Esophagus muscularis mucosa (tissue), 4 donors: ENCODE results near the gene TEX52. TPM values are rescaled to one million over a fixed set of nuclear protein-coding genes. Genes with fewer than 3 reads are reported as not detected.

ENCODE experiments used
- DNase-seq: peaks from one replicate; pipeline ENCODE4 v3.0.0-alpha.2; 2017; ENCODE audit errors: extremely low spot score
- H3K27ac ChIP-seq, 4 donors: fragments of 200-600 bp; sonication (generic); replicated peaks in 1 of 4; 1 replicate in 3 of 4; 2 replicates in 1 of 4; pipeline ENCODE4 v1.5.1; 2016 to 2019; ENCODE audit warnings: mild to moderate bottlenecking in 1 of 4
- H3K27me3 ChIP-seq, 4 donors: fragments of 200-600 bp; sonication (generic); one replicate each; pipeline versions ENCODE4 v1.5.1 to v1.6.0; 2016 to 2019
- H3K36me3 ChIP-seq, 4 donors: fragments of 200-600 bp; sonication (generic); one replicate each; pipeline ENCODE4 v1.5.1; 2016 to 2019
- H3K4me1 ChIP-seq, 4 donors: fragments of 200-600 bp; sonication (generic); one replicate each; pipeline ENCODE4 v1.5.1; 2016 to 2019
- H3K4me3 ChIP-seq, 4 donors: fragments of 200-600 bp; sonication (generic); 1 replicate in 2 of 4; 2 replicates in 2 of 4; pipeline ENCODE4 v1.5.1; 2016 to 2019; ENCODE audit warnings: mild to moderate bottlenecking in 4 of 4, moderate library complexity in 1 of 4
- H3K9me3 ChIP-seq, 4 donors: fragments of 200-600 bp; sonication (generic); 1 replicate in 3 of 4; 2 replicates in 1 of 4; pipeline ENCODE4 v1.5.1; 2016 to 2019
- EP300 ChIP-seq: sonication (generic); formaldehyde crosslinking; IDR thresholded peaks from one replicate; pipeline ENCODE4 v1.6.1; 2017; ENCODE audit warnings: antibody characterized with exemption
- POLR2A ChIP-seq: fragments of 450-650 bp; IDR thresholded peaks from one replicate; pipeline ENCODE4 v1.6.1; 2017; ENCODE audit warnings: antibody characterized with exemption, moderate library complexity, mild to moderate bottlenecking, low read depth
- POLR2AphosphoS5 ChIP-seq, 2 donors: sonication (generic); formaldehyde crosslinking; IDR thresholded peaks; one replicate each; pipeline ENCODE4 v1.6.1; 2017; ENCODE audit warnings: antibody characterized with exemption in 2 of 2
- WGBS: methylation state at CpG from one replicate; pipeline ENCODE4 v1.1.5; 2018; 5-methylcytosine and 5-hydroxymethylcytosine counted together
- intact Hi-C: fragments of 100-400 bp; cut with DNase I; formaldehyde crosslinking; loops from one replicate; pipeline ENCODE4 v1.15.1; 2023
- total RNA-seq, 4 donors: library from RNA; depleted of rRNA; stranded (reverse); fragments of >200 nt; gene quantifications; one replicate each; pipeline versions ENCODE4 v1.1.0 to v1.2.1, GENCODE V29; 2016
- TF ChIP-seq, protein P1 (sequence below), 3 experiments: fragments of 200-600 bp in 2 of 3; fragments of 450-650 bp in 1 of 3; sonication (generic) in 2 of 3; IDR thresholded peaks; one replicate each; pipeline ENCODE4 v1.5.1; 2017 to 2019; ENCODE audit warnings: antibody characterized with exemption in 3 of 3, mild to moderate bottlenecking in 2 of 3, moderate library complexity in 1 of 3

Gene TEX52
- total RNA-seq, 4 donors from 2014 or later: not detected

- Histone ChIP-seq H3K9me3 (no peaks in the 10 kb centered on the region), H3K36me3 (peaks cover 0 to 13% (median 0%) of the 10 kb centered on the region in 4 donors), H3K27ac (peak overlapping the region; percentile 95 to 97 (median 96)), H3K27me3 (no peaks in the 10 kb centered on the region), H3K4me1 (peaks cover 23 to 58% (median 55%) of the 10 kb centered on the region in 4 donors), H3K4me3 (peak overlapping the region; percentile 74 to 95 (median 76))
- TF ChIP-seq POLR2A (no peak), POLR2AphosphoS5 (IDR thresholded peaks at IDR 0.05) (peak in 1 of 2 donors; percentile 23), EP300 (no peak)
- TF ChIP-seq, protein P1, sequence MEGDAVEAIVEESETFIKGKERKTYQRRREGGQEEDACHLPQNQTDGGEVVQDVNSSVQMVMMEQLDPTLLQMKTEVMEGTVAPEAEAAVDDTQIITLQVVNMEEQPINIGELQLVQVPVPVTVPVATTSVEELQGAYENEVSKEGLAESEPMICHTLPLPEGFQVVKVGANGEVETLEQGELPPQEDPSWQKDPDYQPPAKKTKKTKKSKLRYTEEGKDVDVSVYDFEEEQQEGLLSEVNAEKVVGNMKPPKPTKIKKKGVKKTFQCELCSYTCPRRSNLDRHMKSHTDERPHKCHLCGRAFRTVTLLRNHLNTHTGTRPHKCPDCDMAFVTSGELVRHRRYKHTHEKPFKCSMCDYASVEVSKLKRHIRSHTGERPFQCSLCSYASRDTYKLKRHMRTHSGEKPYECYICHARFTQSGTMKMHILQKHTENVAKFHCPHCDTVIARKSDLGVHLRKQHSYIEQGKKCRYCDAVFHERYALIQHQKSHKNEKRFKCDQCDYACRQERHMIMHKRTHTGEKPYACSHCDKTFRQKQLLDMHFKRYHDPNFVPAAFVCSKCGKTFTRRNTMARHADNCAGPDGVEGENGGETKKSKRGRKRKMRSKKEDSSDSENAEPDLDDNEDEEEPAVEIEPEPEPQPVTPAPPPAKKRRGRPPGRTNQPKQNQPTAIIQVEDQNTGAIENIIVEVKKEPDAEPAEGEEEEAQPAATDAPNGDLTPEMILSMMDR (IDR thresholded peaks at IDR 0.05): no peak
- no peak for DNase-seq
- WGBS: 22% methylated on average over 36 of the region's 42 CpGs
- intact Hi-C loops: no loop called here
Measured at GRCh38 chr12:2891240-2892053, 34.6 kb upstream of the TEX52 start.

DNA sequence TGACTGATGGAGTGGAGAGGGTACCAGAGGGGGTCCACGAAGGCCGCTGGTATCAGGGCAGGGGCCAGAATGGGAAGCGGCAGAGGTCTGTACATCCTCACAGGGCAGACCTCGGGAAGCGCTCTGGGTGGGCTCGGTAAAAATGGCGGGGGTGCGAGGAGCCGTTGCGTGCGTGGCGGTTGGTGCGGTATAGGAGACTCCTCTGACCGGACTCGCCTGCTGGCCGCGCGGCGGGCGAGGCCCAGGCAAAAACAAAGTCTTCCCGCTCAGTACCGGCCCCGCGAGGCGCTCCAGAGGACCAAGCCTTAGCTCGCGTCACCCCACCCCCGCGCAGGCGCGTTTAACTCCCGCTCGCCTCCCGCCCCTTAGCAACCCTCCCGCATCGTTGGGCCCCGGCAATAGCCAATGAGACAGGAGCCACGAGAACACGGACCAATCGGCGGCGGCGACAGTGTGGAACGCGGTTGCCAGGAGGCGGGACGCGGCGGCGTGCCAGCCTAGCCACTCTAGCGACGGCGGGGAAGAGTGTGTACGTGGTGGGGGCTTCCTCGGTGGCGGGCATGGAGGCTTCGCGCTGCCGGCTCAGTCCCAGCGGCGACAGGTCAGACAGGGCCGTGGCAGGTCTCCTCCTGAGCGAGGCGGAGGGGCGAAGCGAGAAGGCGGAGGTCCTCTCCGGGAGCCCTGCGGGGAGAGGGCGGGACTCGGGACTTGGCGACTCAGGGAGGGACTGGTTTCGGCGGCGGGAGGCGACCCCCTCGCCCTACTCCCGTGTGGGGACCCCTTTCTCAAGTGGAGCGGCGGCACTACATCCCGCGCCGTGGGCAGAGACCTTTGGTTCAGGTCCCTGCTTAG is 33.8 kb upstream of the TEX52 start, which contains the start of gene TULP3:
Gene TULP3, plus strand, starts transcription at position 504 of the 852 bp plus-strand sequence. Its CDS starts 57 bp downstream, at position 561.
- Histone ChIP-seq H3K4me3 (peak within 1 kb of the TSS; percentile 74 to 95 (median 76)), H3K4me1 (peaks cover 17 to 49% (median 47%) of the 10 kb centered on the region in 4 donors), H3K36me3 (peaks cover 0 to 21% (median 0%) of the 10 kb centered on the region in 4 donors), H3K9me3 (no peaks in the 10 kb centered on the region), H3K27ac (peak within 1 kb of the TSS; percentile 95 to 97 (median 96)), H3K27me3 (no peaks in the 10 kb centered on the region)
- WGBS: 2% methylated on average over 15 of the region's 83 CpGs
- TF ChIP-seq POLR2A (peak; percentile 76), POLR2AphosphoS5 (IDR thresholded peaks at IDR 0.05) (peak; percentile 96 to 98), EP300 (no peak)
- TF ChIP-seq, protein P1 (IDR thresholded peaks at IDR 0.05): peak in 2 of 3 experiments; percentile 22 to 23
- intact Hi-C loops: no loop called here
- peak; percentile 99 for DNase-seq

DNA sequence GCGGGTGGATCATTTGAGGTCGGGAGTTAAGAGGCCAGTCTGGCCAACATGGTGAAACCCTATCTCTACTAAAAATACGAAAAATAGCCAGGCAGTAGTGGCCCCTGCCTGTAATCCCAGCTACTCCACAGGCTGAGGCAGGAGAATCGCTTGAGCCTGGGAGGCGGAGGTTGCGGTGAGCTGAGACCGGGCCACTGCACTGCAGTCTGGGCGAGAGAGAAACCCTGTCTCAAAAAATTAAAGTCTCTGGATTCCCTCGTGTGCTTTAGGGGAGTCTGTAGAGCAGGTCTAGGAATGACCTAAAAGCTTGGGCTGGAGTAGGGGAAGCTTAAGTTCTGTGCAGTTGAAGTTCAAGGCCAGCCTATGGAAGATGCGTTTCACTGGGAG is 33.2 kb upstream of the TEX52 start:
- WGBS: 75% methylated on average over 10 of the region's 10 CpGs
- intact Hi-C loops: no loop called here
- TF ChIP-seq EP300 (no peak), POLR2AphosphoS5 (IDR thresholded peaks at IDR 0.05) (no peak), POLR2A (no peak)
- TF ChIP-seq, protein P1 (IDR thresholded peaks at IDR 0.05): no peak
- Histone ChIP-seq H3K27me3 (no peaks in the 10 kb centered on the region), H3K4me3 (peak overlapping the region; percentile 74 to 95 (median 76)), H3K9me3 (no peaks in the 10 kb centered on the region), H3K27ac (peak overlapping the region; percentile 95 to 97 (median 96)), H3K36me3 (peaks cover 0 to 21% (median 0%) of the 10 kb centered on the region in 4 donors), H3K4me1 (peaks cover 17 to 44% (median 42%) of the 10 kb centered on the region in 4 donors)
- DNase-seq: no peak

- TF ChIP-seq POLR2AphosphoS5 (IDR thresholded peaks at IDR 0.05) (no peak), POLR2A (no peak), EP300 (no peak)
- TF ChIP-seq, protein P1 (IDR thresholded peaks at IDR 0.05): no peak
- no peak overlapping the region for H3K4me3 ChIP-seq
- DNase-seq: no peak
- H3K27ac ChIP-seq: no peak overlapping the region
- H3K27me3 ChIP-seq: no peaks in the 10 kb centered on the region
- no peaks in the 10 kb centered on the region for H3K9me3 ChIP-seq
- peaks cover 8 to 22% (median 13%) of the 10 kb centered on the region in 4 donors for H3K4me1 ChIP-seq
- 89% methylated on average over 10 of the region's 10 CpGs for WGBS
- H3K36me3 ChIP-seq: peaks cover 0 to 21% (median 0%) of the 10 kb centered on the region in 4 donors
- intact Hi-C loops: loop anchor here (5.0 to 10.0 kb wide), 2 partner anchors 55 to 148 kb away; no protein-coding TSS in a partner anchor
Measured at GRCh38 chr12:2886768-2887450, 30.1 kb upstream of the TEX52 start.
